NCI-H1436 treated with DMSO at 0.1 percent for 48 hours (cell line): ENCODE measurements around the gene LSM10.

Experiments used
- DNase-seq: peaks from one replicate; lab custom pipeline; 2025; lab: John Stamatoyannopoulos, UW

LSM10 gene

GRCh38 chr1:36383240-36383639, 14.5 kb downstream of the LSM10 start:
- no peak for DNase-seq

- DNase-seq: no peak
These were observed 15.0 kb downstream of the LSM10 start for GRCh38 chr1:36382669-36383068.

GRCh38 chr1:36382231-36382630, 15.5 kb downstream of the LSM10 start:
- no peak for DNase-seq

- no peak for DNase-seq
These were observed 16.3 kb downstream of the LSM10 start for GRCh38 chr1:36381405-36381804.

- no peak for DNase-seq
These were observed 16.9 kb downstream of the LSM10 start for GRCh38 chr1:36380782-36381181.

- no peak for DNase-seq
These were observed 17.5 kb downstream of the LSM10 start for GRCh38 chr1:36380143-36380619.

- no peak for DNase-seq
These were observed 19.8 kb downstream of the LSM10 start for GRCh38 chr1:36377791-36378492.

GRCh38 chr1:36372617-36373016, 25.1 kb downstream of the LSM10 start:
- no peak for DNase-seq

GRCh38 chr1:36369061-36369861, 28.4 kb downstream of the LSM10 start:
- DNase-seq: no peak

- DNase-seq: no peak
These were observed 29.9 kb downstream of the LSM10 start for GRCh38 chr1:36367798-36368197.

- no peak for DNase-seq
These were observed 30.6 kb downstream of the LSM10 start for GRCh38 chr1:36367066-36367465.

- no peak for DNase-seq
These were observed 31.5 kb downstream of the LSM10 start for GRCh38 chr1:36366091-36366661.

GRCh38 chr1:36365381-36365780, 32.3 kb downstream of the LSM10 start:
- no peak for DNase-seq

GRCh38 chr1:36359911-36360550, 37.7 kb downstream of the LSM10 start:
- no peak for DNase-seq

GRCh38 chr1:36359383-36359782, 38.3 kb downstream of the LSM10 start:
- DNase-seq: no peak

- no peak for DNase-seq
These were observed 39.1 kb downstream of the LSM10 start for GRCh38 chr1:36358514-36359084.

GRCh38 chr1:36355811-36356210, 41.9 kb downstream of the LSM10 start:
- no peak for DNase-seq

- DNase-seq: no peak
These were observed 43.2 kb downstream of the LSM10 start for GRCh38 chr1:36354486-36354885.

- no peak for DNase-seq
These were observed 44.5 kb downstream of the LSM10 start for GRCh38 chr1:36352910-36353878.

GRCh38 chr1:36352125-36352909, 45.4 kb downstream of the LSM10 start:
- DNase-seq: no peak
